Measurements from ENCODE around the gene TENM4.
"Not testable (repeated sequence)": the region's sequence is repeated elsewhere in the genome, so short reads cannot be mapped to it uniquely, and the experiment has no call there.

The TENM4 gene

DNA sequence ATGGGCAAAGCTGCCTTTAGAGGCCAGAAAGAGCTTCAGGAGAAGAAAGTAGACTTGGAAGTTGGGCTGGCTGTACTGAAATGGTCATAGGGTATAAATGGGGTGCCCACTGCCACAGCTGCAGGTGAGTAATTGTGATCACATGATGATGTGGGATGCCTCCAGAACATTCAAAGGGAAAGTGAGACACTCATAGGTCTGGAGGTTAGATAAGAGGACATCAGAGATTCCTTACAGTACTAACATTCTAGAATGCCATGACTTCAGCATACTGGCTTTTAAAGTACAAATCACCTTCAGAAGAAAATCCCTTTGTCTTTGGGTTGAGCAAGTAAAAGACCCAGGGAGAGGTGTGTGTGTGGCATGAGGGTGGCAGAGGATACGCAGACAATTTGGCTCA, 419.2 kb downstream of the TENM4 start:
- DNase-seq (ENCODE audit: low spot score): no peak

DNA sequence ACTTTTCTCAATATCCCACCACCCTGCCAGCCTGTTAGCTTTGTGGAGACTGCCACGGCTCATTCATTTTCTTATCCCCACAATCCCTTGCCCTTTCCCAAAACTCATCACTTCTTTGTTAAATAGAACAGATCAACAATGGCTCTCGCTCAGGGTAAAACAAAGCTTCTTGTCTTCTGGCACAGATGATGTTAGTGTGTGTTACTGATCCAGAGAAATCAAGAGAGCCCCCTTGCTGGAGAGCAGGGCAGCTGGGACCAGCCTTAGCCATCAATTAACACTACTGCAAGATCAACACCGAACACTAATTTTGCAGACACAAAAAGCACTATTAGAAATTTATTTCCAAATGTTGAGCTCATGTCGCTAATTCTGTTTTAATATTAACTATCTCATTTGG, 420.9 kb downstream of the TENM4 start:
- DNase-seq (ENCODE audit: low spot score): no peak

DNA sequence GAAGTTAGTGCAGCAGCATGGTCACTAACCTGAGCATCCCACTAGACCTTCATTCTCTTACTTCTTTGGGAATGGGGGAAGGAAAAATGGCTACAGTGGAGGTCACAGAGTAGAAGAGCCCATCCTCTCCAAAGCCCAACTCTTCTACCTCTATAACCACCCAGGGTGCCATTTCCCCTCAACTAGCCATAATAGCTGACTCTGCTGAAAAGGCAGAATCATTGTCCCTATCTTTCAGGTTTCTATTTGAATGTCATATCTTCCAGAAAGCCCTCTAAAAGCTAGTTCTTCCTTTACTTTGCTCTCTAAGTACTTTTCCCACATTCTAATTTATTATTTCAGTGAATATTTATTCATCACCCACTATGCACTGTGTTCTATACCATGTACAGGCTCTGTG, 421.6 kb downstream of the TENM4 start:
- DNase-seq (ENCODE audit: low spot score): no peak

DNA sequence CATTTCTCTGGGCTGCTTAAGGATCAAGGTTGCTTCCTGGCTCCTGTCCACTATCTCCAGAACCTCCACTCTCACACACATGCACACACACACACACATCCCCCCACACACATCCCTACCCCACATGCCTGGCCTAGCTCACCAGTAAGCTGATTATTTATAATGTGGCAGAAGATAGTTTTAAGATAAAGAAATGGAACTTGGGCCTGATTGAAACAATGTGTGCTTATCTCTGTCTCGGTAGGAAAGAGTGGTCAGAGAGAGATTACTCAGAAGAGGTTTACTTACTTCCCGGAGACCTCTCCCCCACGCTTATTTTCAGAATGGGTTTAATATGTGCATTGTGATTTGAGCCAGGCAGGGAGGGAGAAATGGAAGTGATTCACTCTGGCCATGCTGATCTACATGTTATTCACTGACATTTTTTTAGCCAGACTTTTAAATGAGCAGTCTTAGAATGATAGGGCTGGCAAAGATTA, 422.4 kb downstream of the TENM4 start:
- no peak for DNase-seq (ENCODE audit: low spot score)

DNA sequence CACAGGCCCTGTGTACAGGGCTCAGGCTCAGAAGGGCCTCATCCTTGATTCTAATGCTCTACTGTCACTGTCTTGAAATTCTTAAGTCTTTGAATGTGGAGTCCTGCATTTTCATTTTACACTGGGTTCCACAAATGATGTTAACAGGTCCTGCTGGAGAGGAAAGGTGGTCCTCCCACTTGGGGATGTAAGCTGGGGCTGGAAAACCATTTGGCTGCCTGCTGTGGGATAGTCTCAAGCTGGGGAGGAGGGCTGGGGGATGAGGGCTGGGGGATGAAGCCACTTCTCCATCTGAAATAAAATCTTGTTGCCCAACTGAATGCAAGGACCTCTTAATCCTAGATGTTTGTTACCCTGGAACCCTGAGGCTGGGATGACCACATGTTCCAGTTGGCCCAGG, 423.0 kb downstream of the TENM4 start:
- no peak for DNase-seq (ENCODE audit: low spot score)

DNA sequence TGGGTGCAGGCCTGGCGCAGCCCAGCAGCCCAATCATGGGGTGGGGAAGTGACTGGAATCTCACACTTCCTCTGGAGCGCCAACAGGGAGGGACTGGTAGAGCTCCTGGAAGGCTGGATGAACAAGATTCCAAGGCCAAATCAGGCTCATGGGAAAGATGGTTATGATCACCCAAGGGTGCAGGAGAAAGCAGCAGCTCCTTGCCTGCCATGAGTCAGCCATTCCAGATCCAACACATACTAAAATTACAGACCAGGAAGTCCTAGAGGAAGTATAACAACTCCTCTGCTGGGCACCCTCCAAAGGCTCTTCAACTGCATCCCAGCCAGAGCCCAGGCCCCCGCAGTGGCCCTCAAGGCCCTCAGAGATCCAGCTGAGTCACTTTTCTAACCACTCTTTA, 427.3 kb downstream of the TENM4 start:
- no peak for DNase-seq (ENCODE audit: low spot score)

DNA sequence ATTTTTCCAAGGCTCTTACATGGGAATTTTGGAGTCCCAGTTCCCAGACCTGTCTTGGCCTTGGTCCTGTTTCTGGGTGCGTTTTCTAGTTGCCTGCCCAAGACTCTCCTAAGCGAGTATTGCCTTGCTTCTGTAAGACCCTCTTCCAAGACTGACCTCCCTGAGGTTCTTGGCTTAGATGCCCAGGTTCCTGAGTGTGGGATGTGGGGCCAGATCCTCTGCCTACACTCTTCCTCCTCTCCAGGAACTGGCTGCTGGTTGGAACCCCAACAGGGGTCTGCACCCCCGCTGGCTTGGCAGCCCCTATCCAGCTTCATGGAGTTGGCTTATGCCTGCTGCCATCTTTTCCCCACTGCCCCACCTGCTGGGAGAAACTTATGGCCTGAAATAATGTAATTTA, 429.5 kb downstream of the TENM4 start:
- DNase-seq (ENCODE audit: low spot score): no peak

DNA sequence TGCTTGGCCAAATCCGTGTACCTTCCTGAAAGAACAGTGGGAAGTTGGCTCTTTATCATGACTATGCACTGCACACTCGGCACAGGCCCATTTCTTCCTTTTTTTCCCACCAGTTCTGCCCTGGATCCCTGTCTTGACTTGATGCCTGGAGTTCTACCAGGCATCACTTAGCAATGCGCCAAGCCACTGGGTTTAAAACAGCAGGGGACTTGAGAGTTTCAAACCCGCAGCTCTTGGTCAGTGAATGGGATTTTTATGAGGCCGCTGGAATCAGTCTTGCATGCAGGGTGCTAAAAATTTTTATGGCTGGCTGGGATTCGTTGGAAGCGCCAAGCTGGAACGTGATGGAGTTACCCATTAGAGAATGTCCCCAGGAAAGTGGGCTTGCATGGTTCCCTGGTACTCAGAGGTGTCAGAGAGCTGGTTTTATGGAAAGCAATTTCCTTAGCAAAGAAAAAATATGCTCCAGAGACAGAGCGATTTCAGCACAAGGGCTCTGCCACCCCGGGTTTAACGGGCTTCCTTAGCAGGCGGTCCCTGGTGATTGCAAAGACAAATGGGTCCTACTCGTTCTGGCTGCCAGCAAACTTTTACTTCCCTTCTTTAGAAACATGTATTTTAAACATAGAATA, 432.9 kb downstream of the TENM4 start:
- DNase-seq (ENCODE audit: low spot score): no peak

DNA sequence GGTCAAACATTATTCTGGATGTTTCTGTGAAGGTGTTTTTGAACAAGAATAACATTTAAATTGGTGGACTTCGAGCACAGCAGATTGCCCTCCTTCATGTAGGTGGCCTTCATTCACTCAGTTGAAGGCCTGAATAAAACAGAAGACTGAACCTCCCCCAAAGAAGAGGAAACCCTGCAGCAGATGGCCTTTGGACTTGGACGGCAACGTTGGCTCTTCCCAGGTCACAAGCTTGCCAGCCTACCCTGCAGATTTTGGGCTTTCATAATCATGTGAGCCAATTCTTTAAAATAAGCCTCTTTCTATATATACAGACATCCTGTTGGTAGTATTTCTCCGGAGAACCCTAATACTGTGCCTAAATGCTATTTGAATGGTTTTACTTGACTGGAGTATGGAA, 434.0 kb downstream of the TENM4 start:
- no peak for DNase-seq (ENCODE audit: low spot score)

DNA sequence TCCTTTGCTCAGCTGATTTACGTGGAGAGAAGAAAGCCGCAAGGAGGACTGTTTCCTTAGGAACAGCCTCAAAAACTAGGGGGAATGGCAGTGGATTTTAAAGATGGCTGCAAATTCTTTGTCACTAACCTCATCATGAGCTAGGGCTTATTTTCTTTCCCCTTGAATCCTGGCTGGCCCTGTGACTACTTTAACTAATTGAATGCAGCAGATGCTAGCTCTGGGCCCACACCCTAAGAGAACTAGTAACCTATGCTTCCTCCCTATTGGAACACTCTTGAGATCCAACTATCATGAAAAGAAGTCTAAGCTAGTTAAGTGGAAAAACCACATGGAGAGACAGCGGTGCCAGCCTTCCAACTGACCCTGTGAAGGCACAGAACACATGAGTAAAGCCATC, 444.8 kb downstream of the TENM4 start:
- no peak for DNase-seq (ENCODE audit: low spot score)

DNA sequence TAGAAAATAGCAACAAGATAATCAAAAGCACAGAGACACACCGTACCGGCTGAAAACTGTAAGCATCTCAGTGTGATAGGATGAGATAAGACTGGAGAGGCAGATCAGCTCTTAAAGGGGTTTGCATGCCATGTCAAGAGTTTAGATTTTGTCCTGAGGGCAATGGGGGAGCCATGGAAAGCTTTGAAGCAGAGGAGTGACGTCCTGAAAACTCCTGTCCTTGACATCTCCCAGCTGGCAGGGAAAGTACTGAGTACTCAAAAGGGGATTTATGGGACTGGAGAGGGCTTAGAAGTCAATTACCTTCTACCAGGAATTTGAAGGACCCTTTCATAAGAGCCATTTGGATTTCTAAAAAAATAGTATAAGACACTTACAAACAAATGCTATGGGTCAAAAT, 445.7 kb downstream of the TENM4 start:
- no peak for DNase-seq (ENCODE audit: low spot score)

DNA sequence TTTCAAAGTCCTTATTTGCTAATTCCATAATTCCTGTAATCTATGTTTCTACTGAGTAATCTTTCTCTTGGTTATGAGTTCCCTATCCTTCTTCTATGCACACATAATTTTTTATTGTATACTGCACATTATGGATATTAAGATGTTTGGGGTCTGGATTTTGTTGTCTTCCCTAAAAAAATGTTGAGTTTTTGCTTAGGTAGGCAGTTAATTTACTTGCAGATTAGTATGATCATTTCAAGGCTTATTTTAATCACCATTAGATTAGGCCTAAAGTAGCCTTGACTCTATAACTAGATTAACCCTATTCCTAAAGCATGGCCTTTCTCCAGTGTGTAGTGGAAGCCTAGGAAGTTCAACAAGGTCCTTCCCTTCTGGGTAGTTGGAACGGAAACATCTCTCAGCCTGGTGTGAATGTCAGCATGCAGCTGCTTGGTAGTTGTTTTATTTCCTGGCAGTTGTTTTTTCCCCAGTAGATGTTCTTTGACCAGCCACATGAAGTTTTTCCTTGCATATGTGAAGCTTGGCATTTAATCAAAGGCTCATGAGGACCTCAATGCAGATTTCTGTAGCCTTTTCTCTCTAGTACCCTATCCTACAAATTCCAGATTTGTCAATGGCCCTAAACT, 446.9 kb downstream of the TENM4 start:
- DNase-seq (ENCODE audit: low spot score): no peak

DNA sequence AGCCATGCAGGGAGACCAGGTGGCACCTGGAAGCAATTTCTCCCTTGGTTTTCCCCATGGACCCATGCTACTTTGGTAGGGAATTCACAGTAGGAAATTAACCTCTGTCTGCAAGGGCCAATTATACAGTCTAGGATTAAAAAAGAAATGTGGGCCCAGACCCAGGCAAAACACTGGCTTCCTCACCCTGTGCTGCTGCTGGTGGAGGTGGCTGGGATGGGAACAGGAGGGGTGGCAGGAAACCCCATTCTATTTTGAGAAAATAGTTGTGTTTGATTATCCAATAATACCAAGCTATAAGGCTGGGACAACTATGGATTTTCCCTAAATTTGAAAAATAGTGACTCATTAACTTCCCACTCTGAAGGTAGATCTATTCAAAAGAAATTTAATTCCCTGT, 449.1 kb downstream of the TENM4 start:
- DNase-seq (ENCODE audit: low spot score): no peak

DNA sequence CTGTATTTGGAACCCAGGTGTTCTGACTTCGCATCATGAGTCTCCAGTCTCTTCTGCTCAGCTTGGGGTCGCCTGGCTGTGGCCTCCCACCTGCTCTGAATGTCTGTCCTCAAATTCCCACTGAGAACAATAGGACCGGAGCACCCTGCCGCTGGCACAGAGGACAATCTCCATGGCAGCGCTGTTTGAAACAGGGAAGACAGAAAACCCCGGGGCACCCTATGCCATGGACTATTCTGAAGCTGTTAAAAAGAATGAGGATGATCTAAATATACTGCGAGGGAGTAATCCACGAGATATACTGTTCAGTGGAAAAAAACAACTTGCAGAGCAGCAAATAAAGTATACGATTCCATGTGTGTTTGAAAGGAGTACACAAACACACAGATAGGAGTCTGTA, 450.6 kb downstream of the TENM4 start:
- no peak for DNase-seq (ENCODE audit: low spot score)

DNA sequence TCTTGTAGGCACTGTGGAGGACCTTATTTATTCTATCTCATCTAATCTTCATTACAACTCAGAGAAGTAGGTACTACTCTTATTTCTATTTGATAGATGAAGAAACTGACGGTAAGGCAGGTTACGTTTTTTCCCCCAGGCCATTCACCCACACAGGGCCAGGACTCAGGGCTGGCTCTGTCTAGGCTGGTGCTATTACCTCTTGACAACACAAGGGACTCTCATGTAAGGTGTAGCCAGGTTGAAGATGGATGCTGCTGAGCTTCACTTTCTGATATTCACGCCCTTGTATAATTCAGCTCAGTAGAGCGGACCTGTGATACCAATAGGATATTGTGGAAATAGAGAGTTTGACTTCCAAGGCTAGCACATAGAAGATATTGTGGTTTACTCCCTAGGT, 453.1 kb downstream of the TENM4 start:
- no peak for DNase-seq (ENCODE audit: low spot score)

DNA sequence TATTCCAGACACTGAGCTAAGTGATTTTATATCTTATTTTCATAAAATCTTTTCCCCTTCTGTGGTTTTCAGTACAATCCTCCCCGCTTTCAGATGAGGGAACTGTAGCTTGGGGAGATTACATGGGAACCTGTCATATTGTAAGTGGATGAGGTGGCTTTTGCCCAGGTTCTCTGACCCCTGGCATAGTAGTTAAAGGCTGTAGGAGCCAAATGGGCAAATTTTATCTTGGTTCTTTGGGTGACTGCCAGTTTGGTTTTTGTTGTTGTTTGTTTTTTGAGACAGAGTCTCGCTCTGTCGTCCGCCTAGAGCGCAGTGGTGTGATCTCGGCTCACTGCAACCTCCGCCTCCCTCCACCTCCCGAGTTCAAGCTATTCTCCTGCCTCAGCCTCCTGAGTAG, 454.5 kb downstream of the TENM4 start:
- DNase-seq (ENCODE audit: low spot score): no peak

DNA sequence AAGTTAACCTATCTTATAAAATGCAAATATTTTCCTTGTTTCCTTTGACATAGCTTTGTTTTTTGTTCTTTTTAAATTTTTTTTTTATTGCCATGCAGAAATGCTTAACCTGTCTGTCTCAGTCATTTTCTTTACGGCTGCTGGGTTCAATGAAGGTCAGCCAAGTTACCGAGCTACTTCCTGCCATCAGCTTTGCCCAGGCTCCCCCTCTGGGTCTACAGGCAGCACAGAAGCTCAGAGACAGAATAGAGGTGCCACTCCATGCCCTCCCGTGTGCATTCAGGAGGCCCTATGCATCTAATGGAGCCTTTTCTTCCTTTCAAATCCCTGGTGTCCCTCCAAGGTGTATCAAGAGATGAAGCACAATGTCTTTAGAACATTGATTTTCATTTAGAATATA, 455.2 kb downstream of the TENM4 start:
- no peak for DNase-seq (ENCODE audit: low spot score)

DNA sequence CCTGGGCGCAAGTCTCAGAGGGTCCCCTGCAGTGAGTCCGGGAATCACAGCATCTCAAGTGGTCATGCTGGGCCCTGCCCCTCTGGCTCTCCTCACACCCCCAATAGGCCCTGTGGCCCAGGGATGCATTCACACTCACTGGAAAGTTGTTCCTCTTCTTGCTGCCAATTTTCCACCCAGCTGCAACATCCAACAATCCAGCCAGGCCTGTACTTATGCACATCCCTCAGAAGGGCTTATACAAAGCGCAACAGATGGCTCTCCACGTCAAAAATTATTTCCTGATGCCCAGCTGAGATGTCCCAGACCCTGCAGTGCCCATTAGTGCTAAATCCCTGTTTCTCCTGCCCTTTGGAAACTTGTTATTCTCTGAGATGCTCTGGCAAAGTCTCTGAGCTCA, 458.4 kb downstream of the TENM4 start:
- DNase-seq (ENCODE audit: low spot score): no peak

DNA sequence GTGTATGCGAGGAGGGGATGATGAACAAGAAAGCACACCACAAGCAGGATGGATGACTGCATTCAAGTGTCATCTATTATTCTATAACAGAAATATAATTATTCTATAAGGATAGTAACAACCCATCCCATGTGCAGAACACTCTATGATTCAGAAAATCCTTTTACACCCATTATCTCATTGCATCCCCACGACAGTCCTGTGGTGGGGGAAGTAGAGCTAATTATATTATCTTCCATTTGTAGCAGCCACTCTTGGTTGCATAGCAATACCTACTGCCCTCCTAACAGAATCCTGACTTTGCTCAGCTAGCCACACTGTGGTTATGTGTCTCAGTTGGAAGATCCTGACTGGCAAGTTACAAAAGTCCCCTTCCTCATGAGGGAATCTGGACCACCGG, 459.7 kb downstream of the TENM4 start:
- no peak for DNase-seq (ENCODE audit: low spot score)

DNA sequence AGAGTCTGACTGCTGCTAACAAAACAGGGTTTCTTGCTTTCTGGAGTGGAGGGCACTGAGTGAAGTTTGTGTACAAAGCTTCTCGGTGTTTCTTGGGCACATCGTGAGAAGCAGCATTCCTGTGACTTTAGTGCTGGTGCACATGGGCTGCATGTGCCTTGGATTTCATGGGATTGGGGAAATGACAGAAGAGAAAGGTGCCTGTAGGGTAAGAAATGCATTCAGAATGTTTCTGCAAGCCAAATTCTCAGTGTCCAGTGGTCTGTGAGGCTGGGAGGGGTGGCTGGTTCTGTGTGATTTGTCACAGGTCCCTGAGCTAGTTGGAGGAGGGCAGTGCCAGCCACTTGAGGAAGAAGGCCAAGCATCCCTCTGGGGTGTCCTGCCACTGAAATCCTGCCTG, 462.0 kb downstream of the TENM4 start:
- no peak for DNase-seq (ENCODE audit: low spot score)

DNA sequence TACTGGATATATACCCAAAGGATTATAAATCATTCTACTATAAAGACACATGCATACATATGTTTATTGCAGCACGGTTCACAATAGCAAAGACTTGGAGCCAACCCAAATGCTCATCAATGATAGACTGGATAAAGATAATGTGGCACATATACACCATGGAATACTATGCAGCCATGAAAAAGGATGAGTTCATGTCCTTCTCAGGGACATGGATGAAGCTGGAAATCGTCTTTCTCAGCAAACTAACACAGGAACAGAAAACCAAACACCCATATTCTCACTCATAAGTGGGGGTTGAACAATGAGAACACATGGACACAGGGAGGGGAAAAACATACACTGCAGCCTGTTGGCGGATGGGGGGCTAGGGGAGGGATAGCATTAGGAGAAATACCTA, 463.0 kb downstream of the TENM4 start:
- not testable (repeated sequence) for DNase-seq (ENCODE audit: low spot score)

DNA sequence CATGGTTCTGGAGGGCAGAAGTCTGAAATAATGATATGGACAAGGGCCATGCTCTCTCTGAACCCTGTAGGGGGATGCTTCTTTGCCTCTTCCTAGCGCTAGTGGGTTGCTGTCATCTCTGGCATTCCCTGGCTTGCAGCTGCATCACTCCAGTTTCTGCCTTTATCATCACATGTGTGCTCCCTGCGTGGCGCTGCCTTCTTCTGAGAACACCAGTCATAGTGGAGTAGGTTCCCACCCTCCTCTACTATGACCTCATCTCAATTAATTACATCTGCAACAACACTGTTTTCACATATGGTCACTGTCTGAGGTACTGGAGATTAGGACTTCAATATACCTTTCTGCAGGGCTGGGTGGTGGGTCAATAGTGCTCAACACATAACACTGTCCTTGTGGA, 463.8 kb downstream of the TENM4 start:
- no peak for DNase-seq (ENCODE audit: low spot score)

DNA sequence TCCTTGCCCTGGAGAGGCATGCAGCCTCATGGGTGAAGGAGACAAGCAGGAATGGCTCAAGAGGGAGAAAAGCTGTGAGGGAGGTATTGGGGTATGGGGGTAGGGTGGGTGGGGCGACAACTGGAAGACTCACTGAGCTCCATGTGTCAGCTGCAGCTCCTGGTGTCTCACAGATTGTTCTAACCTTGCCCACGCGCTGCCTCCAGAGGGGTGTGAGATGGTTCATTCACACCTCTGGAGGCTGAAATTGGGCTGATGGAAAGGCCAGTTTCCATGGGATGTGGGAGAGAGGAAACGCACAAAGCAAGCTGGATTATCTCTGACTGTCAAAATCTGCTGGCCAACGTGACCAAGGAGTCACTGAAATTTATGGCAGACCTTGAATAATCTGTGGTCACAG, 465.7 kb downstream of the TENM4 start:
- no peak for DNase-seq (ENCODE audit: low spot score)

DNA sequence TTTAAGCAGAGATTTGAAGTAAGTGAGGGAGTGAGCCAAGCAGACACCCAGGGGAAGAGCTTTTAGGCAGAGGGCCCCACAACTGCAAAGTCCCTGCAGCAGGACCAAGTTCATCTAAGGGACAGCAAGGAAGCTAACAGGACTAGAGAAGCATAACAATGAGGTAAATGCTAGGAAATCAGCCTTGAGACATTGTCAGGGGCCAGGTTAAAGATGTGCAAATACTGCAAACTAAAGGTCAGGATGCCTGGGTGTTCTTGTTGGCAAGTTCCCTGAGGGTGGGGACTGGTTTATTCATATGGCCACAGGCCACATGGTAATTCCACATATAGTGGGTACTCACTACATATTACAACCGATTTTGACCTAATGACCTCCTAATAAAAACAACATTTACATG, 467.0 kb downstream of the TENM4 start:
- DNase-seq (ENCODE audit: low spot score): no peak
